Panc1 (cell line): ENCODE results near the gene PRSS21. TPM values are rescaled to one million over a fixed set of nuclear protein-coding genes. Genes with fewer than 3 reads are reported as not detected.
A peak's percentile ranks its signal among the peaks of the same experiment; 100 is the strongest.

Experiments used
- ATAC-seq: fragments of 200-7000 bp; cut with Tn5 transposase; 2 replicates; pipeline ENCODE4 v1.9.1; 2020; ENCODE audit warnings: mild to moderate bottlenecking, moderate library complexity
- BruUV-seq: library from RNA; stranded (reverse); fragments of 400-500 nt; replicated peaks from 2 replicates; lab custom pipeline; 2021; lab: Mats Ljungman, UMichigan
- CTCF ChIA-PET: fragments of 300-600 bp; sonication (Branson Sonifier 250); formaldehyde crosslinking; loops from one replicate; lab custom pipeline; 2022; ENCODE audit warnings: antibody characterized with exemption; lab: Charles Lee
- POLR2A ChIA-PET: fragments of 300-600 bp; sonication (Branson Sonifier 250); formaldehyde crosslinking; loops from one replicate; lab custom pipeline; 2022; ENCODE audit warnings: antibody characterized with exemption; lab: Charles Lee
- DNase-seq: peaks from one replicate; pipeline ENCODE4 v3.0.0-alpha.2; 2010; ENCODE audit warnings: low read depth, low spot score
- H3K27ac ChIP-seq: 2 replicates; pipeline ENCODE4 v1.5.1; 2011; ENCODE audit warnings: mild to moderate bottlenecking, low read length, inconsistent platforms
- H3K27me3 ChIP-seq: fragments of 200-500 bp; sonication (Bioruptor generic); 2 replicates; pipeline ENCODE4 v1.6.0; 2014; ENCODE audit warnings: low read length, inconsistent platforms; ENCODE audit not compliant: control insufficient read depth, insufficient read depth
- H3K36me3 ChIP-seq: fragments of 200-500 bp; sonication (Bioruptor generic); 2 replicates; pipeline ENCODE4 v1.5.1; 2014; ENCODE audit warnings: inconsistent platforms, mild to moderate bottlenecking, low read length, moderate library complexity; ENCODE audit not compliant: control insufficient read depth, insufficient read depth
- H3K4me1 ChIP-seq: 2 replicates; pipeline ENCODE4 v1.5.1; 2011; ENCODE audit warnings: inconsistent platforms, mild to moderate bottlenecking, low read length, moderate library complexity; ENCODE audit not compliant: control insufficient read depth, insufficient read depth
- H3K4me3 ChIP-seq, 2 experiments: 2 replicates each; pipeline ENCODE4 v1.5.1; 2011 to 2012; ENCODE audit warnings: low read depth in 2 of 2, low read length in 2 of 2, mild to moderate bottlenecking in 2 of 2, inconsistent platforms in 1 of 2, moderate library complexity in 1 of 2
- H3K9me3 ChIP-seq: fragments of 200-500 bp; sonication (Bioruptor generic); 2 replicates; pipeline ENCODE4 v1.5.1; 2014; ENCODE audit warnings: low read depth, mild to moderate bottlenecking, inconsistent platforms, low read length, moderate library complexity; ENCODE audit not compliant: control insufficient read depth, insufficient read depth
- CTCF ChIP-seq: fragments of 450-650 bp; IDR thresholded peaks from 2 replicates; pipeline ENCODE4 v1.5.1; 2017; ENCODE audit warnings: mild to moderate bottlenecking
- POLR2AphosphoS5 ChIP-seq: IDR thresholded peaks from 2 replicates; pipeline ENCODE4 v1.6.1; 2012; ENCODE audit warnings: mild to moderate bottlenecking, low read depth, low read length, moderate library complexity
- REST ChIP-seq, 2 experiments: IDR thresholded peaks; 2 replicates each; pipeline ENCODE4 v1.6.1; 2011 to 2012; ENCODE audit warnings: low read depth in 2 of 2, control low read depth in 1 of 2, low read length in 1 of 2, mild to moderate bottlenecking in 1 of 2, moderate library complexity in 1 of 2; ENCODE audit not compliant: insufficient read depth in 1 of 2
- SIN3A ChIP-seq: IDR thresholded peaks from 2 replicates; pipeline ENCODE4 v1.6.1; 2012; ENCODE audit warnings: low read depth, mild to moderate bottlenecking, low read length, moderate library complexity, borderline replicate concordance; ENCODE audit not compliant: insufficient read depth
- TCF7L2 ChIP-seq: IDR thresholded peaks from 2 replicates; pipeline ENCODE4 v1.6.1; 2011; ENCODE audit warnings: mild to moderate bottlenecking, low read depth, low read length, inconsistent platforms
- in situ Hi-C: cut with HindIII; loops from 2 replicates; pipeline ENCODE4 v1.10.0; 2016; ENCODE audit warnings: low sequenced_read_pairs, low pct_unique_long_range_greater_than_20kb
- intact Hi-C: fragments of 100-400 bp; cut with micrococcal nuclease; formaldehyde crosslinking; loops from one replicate; pipeline ENCODE4 v1.10.0; 2022; ENCODE audit not compliant: unreplicated experiment
- total RNA-seq: library from RNA; stranded (reverse); gene quantifications from one replicate; pipeline ENCODE4 v1.2.1, GENCODE V29; 2021; ENCODE audit not compliant: unreplicated experiment

Gene PRSS21
- total RNA-seq, 1 experiment from 2014 or later = not detected

- ATAC-seq (no peak), DNase-seq (no peak)
- intact Hi-C loops (no loop called here), in situ Hi-C loops (no loop called here)
- Histone ChIP-seq H3K27ac (peak overlapping the region; percentile 37), H3K4me3 (no peak overlapping the region), H3K36me3 (no peaks in the 10 kb centered on the region), H3K27me3 (no peaks in the 10 kb centered on the region), H3K9me3 (no peaks in the 10 kb centered on the region), H3K4me1 (peaks cover 38% of the 10 kb centered on the region)
- no peak for TF ChIP-seq TCF7L2
- TF ChIP-seq REST (IDR thresholded peaks at IDR 0.05; ENCODE audit: insufficient read depth in 1 of 2, low read depth in 2 of 2, low read length in 1 of 2) = no peak
- no peak for TF ChIP-seq POLR2AphosphoS5
- TF ChIP-seq SIN3A = no peak
- TF ChIP-seq CTCF = no peak
- POLR2A ChIA-PET = no interaction called here
- BruUV-seq = no TSS peak
- CTCF ChIA-PET = no interaction called here
These were observed 8.9 kb downstream of the PRSS21 start for GRCh38 chr16:2825906-2826305.

GRCh38 chr16:2826591-2827373 lies 9.7 kb downstream of the PRSS21 start:
- no peaks in the 10 kb centered on the region for H3K9me3 ChIP-seq
- ChIA-PET CTCF (no interaction called here), POLR2A (no interaction called here)
- H3K27me3 ChIP-seq = no peaks in the 10 kb centered on the region
- in situ Hi-C loops (no loop called here), intact Hi-C loops (no loop called here)
- ATAC-seq (0 out of 2 replicates have a peak, but pooled peaks have one; percentile 6), DNase-seq (no peak)
- BruUV-seq = no TSS peak
- TF ChIP-seq SIN3A = no peak
- no peak for TF ChIP-seq REST (IDR thresholded peaks at IDR 0.05; ENCODE audit: insufficient read depth in 1 of 2, low read depth in 2 of 2, low read length in 1 of 2)
- no peak for TF ChIP-seq CTCF
- TF ChIP-seq TCF7L2 = no peak
- TF ChIP-seq POLR2AphosphoS5 = no peak
- peak overlapping the region; percentile 25 for H3K27ac ChIP-seq
- H3K4me3 ChIP-seq = no peak overlapping the region
- no peaks in the 10 kb centered on the region for H3K36me3 ChIP-seq
- H3K4me1 ChIP-seq = peaks cover 32% of the 10 kb centered on the region
